Subcutaneous adipose tissue (tissue), 4 donors: ENCODE results near the gene PLEKHM3. TPM values are rescaled to one million over a fixed set of nuclear protein-coding genes. Genes with fewer than 3 reads are reported as not detected.

Experiments used
- CTCF ChIP-seq: fragments of 450-650 bp; IDR thresholded peaks from one replicate; pipeline ENCODE4 v1.5.1; 2016; ENCODE audit warnings: low read depth, mild to moderate bottlenecking, control low read depth, antibody characterized with exemption, moderate library complexity
- total RNA-seq, 4 donors: library from RNA; depleted of rRNA; stranded (reverse); fragments of >200 nt; gene quantifications; one replicate each; pipeline ENCODE4 v1.1.0, GENCODE V29; 2016

Gene PLEKHM3
- total RNA-seq, 4 donors from 2014 or later: 24.6 to 36.0 (median 26.2) TPM

DNA sequence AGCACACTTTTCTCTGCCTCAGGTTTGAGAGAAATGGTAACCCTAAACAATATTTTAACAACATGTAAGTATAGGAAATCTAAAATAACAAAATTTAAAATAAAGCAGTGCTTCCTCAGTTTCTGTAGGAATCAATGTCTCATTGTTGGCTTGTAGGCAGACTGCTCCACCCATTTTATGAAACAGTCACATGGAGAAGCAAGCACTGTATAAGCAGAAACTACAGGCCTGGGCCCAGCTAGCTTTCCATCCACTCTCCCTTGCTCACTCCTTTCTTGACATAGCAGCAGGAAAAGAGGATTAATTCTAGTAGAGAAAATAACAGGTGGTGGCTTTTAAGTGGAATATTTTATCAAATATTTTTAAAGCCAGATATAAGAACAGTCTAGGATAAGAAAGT is 97.2 kb downstream of the PLEKHM3 start:
- no peak for TF ChIP-seq CTCF

GRCh38 chr2:207926989-207927300 is 98.4 kb downstream of the PLEKHM3 start:
- TF ChIP-seq CTCF: no peak

DNA sequence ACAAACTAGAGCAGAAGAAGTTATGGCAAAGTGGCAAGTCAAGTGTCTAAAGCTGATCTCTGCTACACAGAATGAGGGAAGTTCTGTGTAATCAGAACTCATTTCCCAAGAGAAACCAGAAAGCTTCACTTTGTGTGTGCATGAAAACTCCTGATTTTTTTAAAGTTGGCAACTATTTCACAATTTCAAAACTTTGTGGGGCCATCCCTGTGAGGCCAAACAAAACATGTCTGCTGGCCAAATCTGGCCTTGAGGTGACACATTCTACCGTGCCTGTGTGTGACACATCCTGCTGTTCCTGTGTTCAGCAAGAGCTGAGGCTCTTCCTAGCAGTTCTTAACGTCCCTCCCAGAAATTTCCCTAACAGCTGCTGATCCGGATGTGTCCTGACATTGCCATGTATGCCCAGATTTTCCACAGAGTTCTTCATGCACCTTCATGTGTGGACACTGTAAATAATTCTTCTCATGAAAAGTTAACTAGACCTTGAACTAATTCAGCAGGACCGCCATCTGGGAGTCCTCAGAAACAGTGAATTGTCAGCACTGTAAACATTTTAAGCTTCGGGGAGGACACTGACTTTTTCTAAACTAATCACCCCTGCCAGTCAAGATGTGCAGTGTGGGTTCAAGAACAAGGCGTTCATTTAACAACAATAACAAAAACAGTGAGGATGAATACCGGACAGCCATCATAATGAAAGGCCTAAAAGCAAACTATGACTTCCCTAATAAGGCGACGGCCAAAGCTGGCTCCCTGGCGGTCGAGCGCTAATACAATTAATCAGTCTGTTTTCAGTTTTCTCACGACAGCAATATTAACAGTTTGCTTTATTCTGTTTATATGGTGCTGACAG is 99.0 kb downstream of the PLEKHM3 start:
- no peak for TF ChIP-seq CTCF

- no peak for TF ChIP-seq CTCF
These were observed 99.7 kb downstream of the PLEKHM3 start for GRCh38 chr2:207925601-207926000.

DNA sequence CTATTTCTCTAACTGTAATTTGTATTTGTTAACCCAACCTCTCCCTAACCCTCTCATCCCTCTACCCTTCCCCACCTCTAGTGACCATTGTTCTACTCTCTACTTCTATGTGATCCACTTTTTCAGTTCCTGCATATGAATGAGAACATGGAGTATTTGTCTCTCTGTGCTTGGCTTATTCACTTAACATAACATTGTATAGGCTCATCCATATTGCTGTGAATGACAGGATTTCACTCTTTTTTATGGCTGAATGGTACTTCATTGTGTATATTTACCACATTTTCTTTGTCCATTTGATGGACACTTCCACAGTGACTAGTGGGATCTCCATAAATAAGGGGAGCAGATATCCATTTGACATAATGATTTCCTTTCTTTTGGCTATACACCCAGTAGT is 103.7 kb downstream of the PLEKHM3 start:
- no peak for TF ChIP-seq CTCF

- TF ChIP-seq CTCF: no peak
These were observed 104.6 kb downstream of the PLEKHM3 start for GRCh38 chr2:207920721-207921120.

- no peak for TF ChIP-seq CTCF
These were observed 105.0 kb downstream of the PLEKHM3 start for GRCh38 chr2:207920321-207920720.
